ENCODE data around the gene EDN2.

EDN2 gene

DNA sequence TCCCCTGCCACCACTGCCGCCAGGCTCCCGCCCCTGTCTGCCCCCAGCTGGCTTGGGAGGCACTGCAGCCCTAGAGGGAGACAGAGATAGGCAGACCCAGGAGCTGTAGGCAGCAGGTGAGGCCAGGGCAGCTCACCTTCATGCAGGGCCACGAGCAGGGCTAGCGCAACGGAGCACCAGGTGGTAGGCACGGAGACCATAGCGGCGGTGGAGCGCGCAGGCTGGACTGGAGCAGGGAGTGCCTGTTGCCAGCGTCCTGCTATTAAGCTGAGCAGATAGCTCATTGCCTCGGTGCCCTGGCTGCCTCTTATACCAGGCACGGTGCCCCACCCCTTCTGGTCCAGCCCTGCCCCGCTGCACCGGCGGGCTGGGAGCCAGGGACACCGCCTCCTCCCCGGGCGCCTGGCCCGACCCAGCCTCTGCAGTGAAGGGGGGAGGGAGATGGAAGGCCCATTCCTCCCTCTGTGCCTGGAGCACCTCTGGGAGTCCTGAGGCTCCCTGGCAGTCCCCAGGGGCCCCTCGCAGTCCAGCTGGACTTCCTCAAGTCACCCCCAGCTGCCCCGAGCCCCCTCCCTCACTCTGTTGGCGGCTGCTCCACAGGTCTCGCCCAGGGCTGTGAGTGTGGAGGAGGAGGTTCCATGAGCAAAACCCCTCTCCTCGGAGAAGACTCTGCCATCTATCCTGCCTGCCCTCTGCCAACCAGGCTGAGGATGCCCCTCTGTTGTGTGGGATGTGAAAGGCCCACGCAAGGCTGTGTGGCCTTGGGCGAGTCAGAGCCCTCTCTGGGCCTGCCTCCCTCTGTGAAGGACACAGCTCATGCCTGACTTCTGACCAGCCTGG is at the start of gene EDN2:
Gene EDN2, minus strand, starts transcription at position 282 of the 840 bp plus-strand sequence. Its CDS starts 82 bp downstream, at position 200.
- Histone ChIP-seq H3K36me3 (ENCODE audit: insufficient read depth, low read length) (no peaks in the 10 kb centered on the region), H3K4me1 (ENCODE audit: insufficient read depth, low read length) (peaks cover 44% of the 10 kb centered on the region), H2AFZ (ENCODE audit: low read depth, low read length) (no peak within 1 kb of the TSS), H3K27me3 (ENCODE audit: insufficient read depth, low read length) (no peaks in the 10 kb centered on the region), H3K4me3 (ENCODE audit: low read length) (no peak within 1 kb of the TSS), H3K9me3 (ENCODE audit: low read length) (no peaks in the 10 kb centered on the region)

DNA sequence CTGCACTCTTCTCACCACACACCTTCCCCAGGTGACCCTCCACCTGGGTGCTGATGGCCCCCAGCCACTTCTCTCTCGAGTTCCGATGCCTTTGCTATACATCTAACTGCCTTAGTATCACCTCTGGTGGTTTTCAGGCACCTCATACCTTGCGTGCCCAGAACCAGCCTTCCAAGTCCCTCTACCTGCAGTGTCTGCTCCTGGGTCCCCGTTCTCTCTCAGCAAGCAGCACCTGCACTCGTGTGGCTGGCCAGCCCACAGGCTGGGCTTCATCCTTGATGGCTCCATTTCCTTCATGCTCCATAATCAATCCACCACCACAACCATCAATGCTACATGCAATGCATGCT is 49.2 kb upstream of the EDN2 start:
- H3K27me3 ChIP-seq (ENCODE audit: insufficient read depth, low read length), result no peaks in the 10 kb centered on the region
- H3K9me3 ChIP-seq (ENCODE audit: low read length), result no peaks in the 10 kb centered on the region
- no peaks in the 10 kb centered on the region for H3K4me1 ChIP-seq (ENCODE audit: insufficient read depth, low read length)
- no peak overlapping the region for H3K4me3 ChIP-seq (ENCODE audit: low read length)
- H3K36me3 ChIP-seq (ENCODE audit: insufficient read depth, low read length), result no peaks in the 10 kb centered on the region
- no peak overlapping the region for H2AFZ ChIP-seq (ENCODE audit: low read depth, low read length)

DNA sequence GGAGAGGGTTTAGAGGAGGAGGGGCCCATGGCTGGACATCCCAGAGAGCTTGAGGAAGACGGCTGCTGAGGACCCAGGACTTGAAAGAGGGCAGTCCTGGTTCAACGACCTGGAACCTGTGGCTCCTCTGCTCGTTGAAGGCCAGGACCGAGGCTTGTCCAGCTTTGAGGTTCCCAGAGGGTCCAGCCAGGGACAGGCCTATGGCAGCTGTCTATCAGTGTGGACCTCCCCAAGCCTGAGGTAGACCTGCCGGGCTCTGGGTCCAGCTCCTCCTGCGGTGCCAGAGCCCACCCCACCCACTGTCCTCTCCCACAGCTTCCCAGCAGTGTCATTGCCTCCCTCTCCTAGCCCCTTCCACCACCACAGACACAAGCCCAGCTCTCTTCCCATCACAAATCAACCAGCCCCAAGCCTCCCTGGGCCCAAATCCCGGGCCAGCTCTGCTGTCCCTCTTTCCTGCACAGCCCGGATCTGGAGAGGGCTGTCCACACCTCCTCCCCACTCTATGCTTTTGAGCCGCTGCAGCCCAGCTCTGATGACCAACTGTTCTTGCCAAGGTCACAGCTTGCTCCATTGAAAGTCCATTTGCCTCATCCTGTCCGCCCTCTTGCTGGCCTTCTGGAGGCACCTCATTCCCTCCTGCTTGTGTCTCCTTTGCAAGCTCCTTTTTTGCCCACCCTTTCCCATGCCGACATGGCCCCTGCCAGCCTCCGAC is 48.7 kb upstream of the EDN2 start:
- Histone ChIP-seq H3K4me3 (ENCODE audit: low read length) (no peak overlapping the region), H3K36me3 (ENCODE audit: insufficient read depth, low read length) (no peaks in the 10 kb centered on the region), H3K9me3 (ENCODE audit: low read length) (no peaks in the 10 kb centered on the region), H3K27me3 (ENCODE audit: insufficient read depth, low read length) (no peaks in the 10 kb centered on the region), H3K4me1 (ENCODE audit: insufficient read depth, low read length) (no peaks in the 10 kb centered on the region), H2AFZ (ENCODE audit: low read depth, low read length) (no peak overlapping the region)

DNA sequence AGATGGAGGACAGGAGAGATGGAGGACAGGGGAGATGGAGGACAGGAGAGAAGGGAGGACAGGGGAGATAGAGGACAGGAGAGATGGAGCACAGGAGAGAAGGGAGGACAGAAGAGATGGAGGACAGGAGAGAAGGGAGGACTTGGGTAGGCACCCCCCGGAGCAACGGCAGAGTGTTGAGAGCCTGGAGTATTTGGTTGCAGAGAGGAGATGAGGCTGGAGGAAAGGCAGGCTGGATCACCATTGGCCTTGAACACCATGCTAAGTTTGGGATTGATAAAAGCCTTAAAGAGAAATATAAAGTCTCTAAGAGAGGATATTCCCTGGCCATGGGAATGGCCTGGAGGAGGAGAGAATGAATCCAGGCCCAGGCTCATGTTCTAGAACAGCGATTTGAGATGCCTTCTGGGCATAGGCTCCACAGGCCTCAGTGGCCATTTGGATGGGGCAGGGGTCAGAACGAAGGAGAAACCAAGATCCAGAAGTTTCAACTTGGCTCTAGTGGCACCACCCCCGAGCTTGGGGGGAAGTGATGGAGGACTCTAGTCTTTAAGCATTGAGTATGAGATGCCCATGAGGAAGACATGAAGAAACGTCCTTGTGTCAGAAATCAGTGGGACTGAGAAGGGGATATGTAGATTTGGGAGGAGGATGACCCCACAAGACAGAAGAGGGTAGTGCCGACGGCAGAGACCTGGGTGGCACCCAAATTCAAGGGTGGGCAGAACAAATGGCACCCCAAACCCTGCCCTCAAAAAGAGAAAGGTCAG is 47.9 kb upstream of the EDN2 start:
- Histone ChIP-seq H3K9me3 (ENCODE audit: low read length) (no peaks in the 10 kb centered on the region), H2AFZ (ENCODE audit: low read depth, low read length) (no peak overlapping the region), H3K36me3 (ENCODE audit: insufficient read depth, low read length) (no peaks in the 10 kb centered on the region), H3K27me3 (ENCODE audit: insufficient read depth, low read length) (no peaks in the 10 kb centered on the region), H3K4me1 (ENCODE audit: insufficient read depth, low read length) (no peaks in the 10 kb centered on the region), H3K4me3 (ENCODE audit: low read length) (no peak overlapping the region)

GRCh38 chr1:41530411-41530810 is 45.9 kb upstream of the EDN2 start:
- no peaks in the 10 kb centered on the region for H3K27me3 ChIP-seq (ENCODE audit: insufficient read depth, low read length)
- H2AFZ ChIP-seq (ENCODE audit: low read depth, low read length), result no peak overlapping the region
- H3K36me3 ChIP-seq (ENCODE audit: insufficient read depth, low read length), result no peaks in the 10 kb centered on the region
- H3K4me1 ChIP-seq (ENCODE audit: insufficient read depth, low read length), result no peaks in the 10 kb centered on the region
- no peak overlapping the region for H3K4me3 ChIP-seq (ENCODE audit: low read length)
- H3K9me3 ChIP-seq (ENCODE audit: low read length), result no peaks in the 10 kb centered on the region

DNA sequence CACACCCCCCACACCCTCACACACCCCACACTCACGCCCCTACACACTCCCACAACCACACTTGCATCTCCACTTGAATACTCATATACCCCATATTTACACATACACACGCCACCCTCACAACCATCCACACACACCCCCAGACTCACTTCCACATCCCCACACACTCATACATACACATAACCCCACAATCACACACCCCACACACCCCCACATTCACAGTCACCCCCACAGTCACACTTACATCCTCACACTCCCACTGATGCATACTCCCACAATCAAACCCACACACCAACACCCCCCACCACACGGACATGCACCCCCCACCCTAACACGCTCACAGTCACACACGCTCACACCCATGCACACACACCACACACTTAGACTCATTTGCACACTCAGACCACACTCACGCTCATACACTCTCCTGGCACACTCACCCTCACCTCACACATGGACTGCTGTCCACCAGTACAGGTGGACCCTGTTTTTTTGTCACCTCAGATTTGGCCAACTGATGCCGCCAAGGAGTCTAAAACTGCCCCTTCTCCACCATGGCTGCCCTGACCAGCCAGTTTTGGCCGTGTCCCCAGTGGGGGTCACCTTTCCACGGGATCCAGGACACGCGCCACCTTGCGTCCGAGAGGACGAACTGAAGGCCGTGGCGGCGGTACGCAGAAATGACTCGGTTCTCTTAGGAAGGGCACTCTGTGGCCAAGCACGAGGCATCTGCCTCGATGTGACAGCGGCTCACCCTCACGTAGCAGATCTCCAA is 45.3 kb upstream of the EDN2 start:
- Histone ChIP-seq H3K4me1 (ENCODE audit: insufficient read depth, low read length) (no peaks in the 10 kb centered on the region), H3K4me3 (ENCODE audit: low read length) (no peak overlapping the region), H3K9me3 (ENCODE audit: low read length) (no peaks in the 10 kb centered on the region), H3K36me3 (ENCODE audit: insufficient read depth, low read length) (no peaks in the 10 kb centered on the region), H2AFZ (ENCODE audit: low read depth, low read length) (no peak overlapping the region), H3K27me3 (ENCODE audit: insufficient read depth, low read length) (no peaks in the 10 kb centered on the region)

DNA sequence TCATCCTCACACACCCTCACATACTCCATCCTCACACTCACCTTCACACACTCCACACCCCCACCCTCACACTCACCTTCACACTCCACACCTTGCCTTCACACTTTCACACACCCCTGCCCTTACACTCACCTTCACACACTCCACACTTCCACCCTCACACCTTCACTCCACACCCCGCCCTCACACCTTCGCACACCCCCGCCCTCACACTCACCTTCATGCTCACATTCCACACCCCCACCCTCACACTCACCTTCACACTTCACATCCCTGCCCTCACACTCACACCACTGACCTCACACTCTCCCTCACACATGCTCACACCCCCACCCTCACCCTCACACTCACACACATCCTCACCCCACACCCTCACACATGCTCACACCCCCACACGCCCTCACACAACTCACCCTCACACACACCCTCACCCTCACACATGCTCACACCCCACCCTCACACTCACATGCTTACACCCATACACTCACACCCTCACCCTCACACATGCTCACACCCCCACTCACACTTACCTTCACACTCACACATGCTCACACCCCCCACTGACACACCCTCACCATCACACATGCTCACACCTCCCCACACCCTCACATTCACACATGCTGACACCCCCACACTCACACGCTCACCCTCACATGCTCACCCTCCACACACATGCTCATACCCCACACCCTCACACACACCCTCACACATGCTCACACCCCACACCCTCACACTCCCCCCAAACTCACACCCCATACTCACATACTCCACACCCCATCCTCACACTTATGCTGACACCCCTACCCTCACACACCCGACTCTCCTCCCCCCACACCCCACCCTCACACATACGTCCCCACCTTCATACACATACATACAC is 44.5 kb upstream of the EDN2 start:
- no peaks in the 10 kb centered on the region for H3K4me1 ChIP-seq (ENCODE audit: insufficient read depth, low read length)
- H3K4me3 ChIP-seq (ENCODE audit: low read length), result no peak overlapping the region

GRCh38 chr1:41528106-41528505 is 43.6 kb upstream of the EDN2 start:
- Histone ChIP-seq H3K36me3 (ENCODE audit: insufficient read depth, low read length) (no peaks in the 10 kb centered on the region), H2AFZ (ENCODE audit: low read depth, low read length) (no peak overlapping the region), H3K4me1 (ENCODE audit: insufficient read depth, low read length) (no peaks in the 10 kb centered on the region), H3K4me3 (ENCODE audit: low read length) (no peak overlapping the region), H3K27me3 (ENCODE audit: insufficient read depth, low read length) (no peaks in the 10 kb centered on the region), H3K9me3 (ENCODE audit: low read length) (no peaks in the 10 kb centered on the region)

More for the DNA sequence above, 44.5 kb upstream of the EDN2 start:
- Histone ChIP-seq H2AFZ (ENCODE audit: low read depth, low read length) (no peak overlapping the region), H3K36me3 (ENCODE audit: insufficient read depth, low read length) (no peaks in the 10 kb centered on the region), H3K27me3 (ENCODE audit: insufficient read depth, low read length) (no peaks in the 10 kb centered on the region), H3K9me3 (ENCODE audit: low read length) (no peaks in the 10 kb centered on the region)

DNA sequence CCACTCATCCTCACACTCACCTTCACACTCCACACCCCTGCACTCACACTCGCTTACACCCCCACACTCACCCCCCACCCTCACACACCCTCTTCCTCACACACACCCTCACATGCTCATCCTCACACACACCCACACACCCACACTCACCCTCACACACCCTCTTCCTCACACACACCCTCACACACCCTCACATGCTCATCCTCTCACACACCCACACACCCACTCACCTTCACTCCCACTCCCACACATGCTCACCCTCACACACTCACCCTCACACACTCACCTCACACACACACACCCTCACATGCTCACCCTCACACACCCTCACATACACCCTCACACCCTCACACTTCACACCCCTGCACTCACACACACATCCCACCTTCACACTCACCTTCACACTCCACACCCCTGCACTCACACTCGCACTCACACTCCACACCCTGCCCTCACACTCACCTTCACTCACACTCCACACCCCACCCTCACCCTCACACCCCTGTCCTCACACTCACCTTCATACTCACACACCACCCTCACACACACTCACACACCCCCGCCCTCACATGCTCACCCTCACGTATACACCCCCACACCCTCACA is 42.6 kb upstream of the EDN2 start:
- H3K4me1 ChIP-seq (ENCODE audit: insufficient read depth, low read length), result no peaks in the 10 kb centered on the region
- H3K9me3 ChIP-seq (ENCODE audit: low read length), result no peaks in the 10 kb centered on the region
- H3K27me3 ChIP-seq (ENCODE audit: insufficient read depth, low read length), result no peaks in the 10 kb centered on the region
- H3K4me3 ChIP-seq (ENCODE audit: low read length), result no peak overlapping the region
- H2AFZ ChIP-seq (ENCODE audit: low read depth, low read length), result no peak overlapping the region
- H3K36me3 ChIP-seq (ENCODE audit: insufficient read depth, low read length), result no peaks in the 10 kb centered on the region

DNA sequence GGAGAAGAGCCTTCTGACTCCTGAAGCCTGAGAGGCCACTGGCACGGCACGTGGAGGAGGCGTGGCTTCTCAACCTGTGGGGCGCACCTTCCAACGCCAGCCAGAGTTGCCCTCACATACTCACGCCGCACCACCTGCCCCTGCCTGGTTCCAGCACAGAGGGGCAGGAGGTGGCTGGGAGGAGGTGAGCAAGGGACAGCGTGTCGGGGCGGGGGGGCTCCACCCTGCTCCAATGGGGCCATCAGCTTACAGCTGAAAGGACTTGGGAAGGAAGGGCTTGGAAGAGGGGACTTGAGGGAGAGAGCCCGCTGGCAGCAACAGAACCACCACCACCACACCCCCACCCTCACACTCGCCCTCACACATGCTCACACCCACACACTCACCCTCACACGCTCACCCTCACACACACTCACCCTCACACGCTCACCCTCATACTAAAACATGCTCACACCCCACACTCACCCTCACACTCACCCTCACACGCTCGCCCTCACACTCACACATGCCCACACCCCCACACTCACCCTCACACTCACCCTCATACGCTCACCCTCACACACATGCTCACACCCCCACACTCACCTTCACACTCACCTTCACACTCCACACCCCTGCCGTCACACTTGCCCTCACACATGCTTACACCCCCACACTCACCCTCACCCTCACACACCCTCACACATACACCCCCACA is 41.6 kb upstream of the EDN2 start:
- H3K4me3 ChIP-seq (ENCODE audit: low read length), result no peak overlapping the region
- no peaks in the 10 kb centered on the region for H3K9me3 ChIP-seq (ENCODE audit: low read length)
- no peak overlapping the region for H2AFZ ChIP-seq (ENCODE audit: low read depth, low read length)
- no peaks in the 10 kb centered on the region for H3K36me3 ChIP-seq (ENCODE audit: insufficient read depth, low read length)
- no peaks in the 10 kb centered on the region for H3K27me3 ChIP-seq (ENCODE audit: insufficient read depth, low read length)
- H3K4me1 ChIP-seq (ENCODE audit: insufficient read depth, low read length), result no peaks in the 10 kb centered on the region

Data from neuron (in vitro differentiated cells).